Activated CD4-positive, alpha-beta T cell treated with anti-CD3 and anti-CD28 coated beads, Interleukin-2, amount 10 ng/mL, durations not matched to agents 7 days and 5 days (primary cell): ENCODE data around the gene SOX12. TPM values are rescaled to one million over a fixed set of nuclear protein-coding genes. Genes with fewer than 3 reads are reported as not detected.
"Not testable (repeated sequence)": the region's sequence is repeated elsewhere in the genome, so short reads cannot be mapped to it uniquely, and the experiment has no call there.

ENCODE experiments used
- CTCF ChIA-PET: fragments of 350-600 bp; sonication (Branson Sonifier 250); formaldehyde crosslinking; loops from one replicate; lab custom pipeline; 2021; ENCODE audit warnings: antibody characterized with exemption; lab: Charles Lee
- POLR2A ChIA-PET: fragments of 350-600 bp; sonication (Branson Sonifier 250); formaldehyde crosslinking; loops from one replicate; lab custom pipeline; 2021; ENCODE audit warnings: antibody characterized with exemption; lab: Charles Lee
- DNase-seq: peaks from one replicate; pipeline ENCODE4 v3.0.0-alpha.2; 2020
- H3K27ac Mint-ChIP-seq: one replicate; pipeline ENCODE4 v1.8.0; 2021; ENCODE audit warnings: mild to moderate bottlenecking, moderate library complexity, mixed read lengths
- H3K27me3 Mint-ChIP-seq: one replicate; pipeline ENCODE4 v1.8.0; 2021; ENCODE audit warnings: mixed read lengths
- H3K36me3 Mint-ChIP-seq: one replicate; pipeline ENCODE4 v1.8.0; 2021; ENCODE audit warnings: low read depth, mixed read lengths
- H3K4me1 Mint-ChIP-seq: one replicate; pipeline ENCODE4 v1.8.0; 2021; ENCODE audit warnings: mixed read lengths
- H3K4me3 Mint-ChIP-seq: one replicate; pipeline ENCODE4 v1.8.0; 2021; ENCODE audit warnings: mild to moderate bottlenecking, moderate library complexity, mixed read lengths
- H3K9me3 Mint-ChIP-seq: one replicate; pipeline ENCODE4 v1.8.0; 2021; ENCODE audit warnings: mixed read lengths
- total RNA-seq, 2 experiments: library from RNA; stranded (reverse); gene quantifications; one replicate each; pipeline ENCODE4 v1.2.3, GENCODE V29; 2021

Gene SOX12
- total RNA-seq, 2 experiments from 2014 or later = 5.6 to 6.0 TPM

GRCh38 chr20:371755-372542, 46.6 kb downstream of the SOX12 start:
- POLR2A ChIA-PET = no interaction called here
- H3K27me3 Mint-ChIP-seq = peaks cover 2% of the 10 kb centered on the region
- H3K36me3 Mint-ChIP-seq = peaks cover 3% of the 10 kb centered on the region
- DNase-seq = no peak
- CTCF ChIA-PET = interaction anchor here (0.7 to 2.7 kb wide), 9 partner anchors 9 to 157 kb away, joined by 3 to 17 read pairs (median 3); partner anchors contain the start of genes TRIB3 and ZCCHC3
- H3K9me3 Mint-ChIP-seq = no peaks in the 10 kb centered on the region
- H3K4me3 Mint-ChIP-seq = no peak overlapping the region
- H3K4me1 Mint-ChIP-seq = peaks cover 37% of the 10 kb centered on the region
- H3K27ac Mint-ChIP-seq = no peak overlapping the region

- Mint-ChIP-seq H3K27ac (peak overlapping the region; percentile 22), H3K4me1 (peaks cover 32% of the 10 kb centered on the region)
- H3K27me3 Mint-ChIP-seq, H3K9me3 Mint-ChIP-seq, H3K4me3 Mint-ChIP-seq, DNase-seq, POLR2A ChIA-PET, H3K36me3 Mint-ChIP-seq: not testable (repeated sequence)
- CTCF ChIA-PET = interaction anchor here (0.7 to 2.7 kb wide), 10 partner anchors 8 to 157 kb away, joined by 3 to 17 read pairs (median 3); partner anchors contain the start of genes TRIB3 and ZCCHC3
Observed at GRCh38 chr20:372543-373082, 47.3 kb downstream of the SOX12 start.

- peaks cover 2% of the 10 kb centered on the region for H3K27me3 Mint-ChIP-seq
- H3K4me1 Mint-ChIP-seq = peaks cover 31% of the 10 kb centered on the region
- POLR2A ChIA-PET = no interaction called here
- no peaks in the 10 kb centered on the region for H3K9me3 Mint-ChIP-seq
- H3K36me3 Mint-ChIP-seq = peaks cover 3% of the 10 kb centered on the region
- no peak for DNase-seq
- H3K27ac Mint-ChIP-seq = peak overlapping the region; percentile 22
- H3K4me3 Mint-ChIP-seq = no peak overlapping the region
- CTCF ChIA-PET = interaction anchor here (0.7 to 2.7 kb wide), 6 partner anchors 7 to 148 kb away, joined by 3 to 17 read pairs (median 3); partner anchors contain the start of gene TRIB3
Observed at GRCh38 chr20:373171-373890, 48.0 kb downstream of the SOX12 start.

- Mint-ChIP-seq H3K4me1 (peaks cover 32% of the 10 kb centered on the region), H3K4me3 (no peak overlapping the region), H3K27ac (no peak overlapping the region), H3K27me3 (peaks cover 2% of the 10 kb centered on the region), H3K9me3 (no peaks in the 10 kb centered on the region), H3K36me3 (no peaks in the 10 kb centered on the region)
- POLR2A ChIA-PET = no interaction called here
- CTCF ChIA-PET = interaction anchor here (1.2 kb wide), 1 partner anchor 21 kb away, joined by 3 read pairs; no protein-coding TSS in a partner anchor
- no peak for DNase-seq
Observed at GRCh38 chr20:375265-375889, 50.0 kb downstream of the SOX12 start.

- Mint-ChIP-seq H3K4me3 (no peak overlapping the region), H3K27ac (no peak overlapping the region), H3K9me3 (no peaks in the 10 kb centered on the region), H3K27me3 (peaks cover 2% of the 10 kb centered on the region), H3K4me1 (peaks cover 32% of the 10 kb centered on the region), H3K36me3 (no peaks in the 10 kb centered on the region)
- ChIA-PET CTCF (interaction anchor here (1.1 kb wide), 1 partner anchor 9 kb away, joined by 3 read pairs; no protein-coding TSS in a partner anchor), POLR2A (no interaction called here)
- DNase-seq = no peak
Observed at GRCh38 chr20:376089-376488, 50.7 kb downstream of the SOX12 start.

GRCh38 chr20:376750-377149, 51.4 kb downstream of the SOX12 start:
- Mint-ChIP-seq H3K27me3 (peaks cover 2% of the 10 kb centered on the region), H3K27ac (no peak overlapping the region), H3K4me3 (no peak overlapping the region), H3K9me3 (no peaks in the 10 kb centered on the region), H3K4me1 (peaks cover 28% of the 10 kb centered on the region), H3K36me3 (no peaks in the 10 kb centered on the region)
- POLR2A ChIA-PET = no interaction called here
- DNase-seq = no peak
- CTCF ChIA-PET = interaction anchor here (1.1 kb wide), 1 partner anchor 9 kb away, joined by 3 read pairs; no protein-coding TSS in a partner anchor

GRCh38 chr20:377578-377977, 52.2 kb downstream of the SOX12 start:
- H3K27me3 Mint-ChIP-seq, H3K27ac Mint-ChIP-seq, CTCF ChIA-PET, H3K4me3 Mint-ChIP-seq, POLR2A ChIA-PET, H3K9me3 Mint-ChIP-seq, H3K36me3 Mint-ChIP-seq, DNase-seq: not testable (repeated sequence)
- peaks cover 27% of the 10 kb centered on the region for H3K4me1 Mint-ChIP-seq

- no peaks in the 10 kb centered on the region for H3K9me3 Mint-ChIP-seq
- peak overlapping the region; percentile 50 for H3K27ac Mint-ChIP-seq
- peaks cover 2% of the 10 kb centered on the region for H3K27me3 Mint-ChIP-seq
- no peak for DNase-seq
- peaks cover 2% of the 10 kb centered on the region for H3K36me3 Mint-ChIP-seq
- H3K4me1 Mint-ChIP-seq = peaks cover 22% of the 10 kb centered on the region
- ChIA-PET CTCF (interaction anchor here (0.6 to 1.4 kb wide), 3 partner anchors 17 to 114 kb away, joined by 4 read pairs; no protein-coding TSS in a partner anchor), POLR2A (no interaction called here)
- no peak overlapping the region for H3K4me3 Mint-ChIP-seq
Observed at GRCh38 chr20:378961-379336, 53.6 kb downstream of the SOX12 start.

Other genes starting within 250 kb of the SOX12 start
- not detected for gene DEFB125, start 237.9 kb upstream of the SOX12 start, total RNA-seq
- gene DEFB126, start 183.0 kb upstream of the SOX12 start, total RNA-seq = not detected
- gene DEFB127, start 168.1 kb upstream of the SOX12 start, total RNA-seq = not detected
- not detected for gene DEFB128, start 135.8 kb upstream of the SOX12 start, total RNA-seq
- not detected for gene DEFB129, start 98.3 kb upstream of the SOX12 start, total RNA-seq
- not detected for gene DEFB132, start 67.8 kb upstream of the SOX12 start, total RNA-seq
- gene C20orf96, start 34.8 kb upstream of the SOX12 start, total RNA-seq = 1 to 10 TPM; 7.8 to 8.2 TPM
- 10 to 100 TPM; 26.4 to 27.1 TPM for gene ZCCHC3, start 28.0 kb upstream of the SOX12 start, total RNA-seq
- gene NRSN2, start 21.6 kb downstream of the SOX12 start, total RNA-seq = 1 to 10 TPM in 1 of 2 experiments, under 1 TPM in 1; 0.87 to 1.2 TPM
- gene TRIB3, start 55.2 kb downstream of the SOX12 start, total RNA-seq = 10 to 100 TPM; 16.0 to 18.8 TPM
- 100 to 1,000 TPM; 135 to 155 TPM for gene RBCK1, start 82.7 kb downstream of the SOX12 start, total RNA-seq
- 10 to 100 TPM; 29.3 to 31.6 TPM for gene TBC1D20, start 137.0 kb downstream of the SOX12 start, total RNA-seq
- 100 to 1,000 TPM; 111 to 133 TPM for gene CSNK2A1, start 218.2 kb downstream of the SOX12 start, total RNA-seq